Measurements from ENCODE around the gene RBBP6.
A peak's percentile ranks its signal among the peaks of the same experiment; 100 is the strongest.

Gene RBBP6

GRCh38 chr16:24598777-24599437 lies 59.5 kb downstream of the RBBP6 start:
- Histone ChIP-seq H3K79me2 (no peaks in the 10 kb centered on the region), H3K4me3 (ENCODE audit: low read depth, low read length) (no peak overlapping the region), H3K4me1 (no peaks in the 10 kb centered on the region), H3K9ac (no peak overlapping the region), H2AFZ (no peak overlapping the region), H3K36me3 (ENCODE audit: control insufficient read depth, insufficient read depth, low read length) (no peaks in the 10 kb centered on the region), H3K27me3 (ENCODE audit: control insufficient read depth, insufficient read depth, low read length) (no peaks in the 10 kb centered on the region), H3K4me2 (ENCODE audit: low read length) (no peak overlapping the region), H3K27ac (no peak overlapping the region), H3K9me3 (ENCODE audit: control insufficient read depth, low read length) (no peaks in the 10 kb centered on the region)
- no peak for TF ChIP-seq CTCF (IDR thresholded peaks at IDR 0.05)

- H3K27ac ChIP-seq: no peak overlapping the region
- H3K9ac ChIP-seq: no peak overlapping the region
- H3K79me2 ChIP-seq: no peaks in the 10 kb centered on the region
- H3K27me3 ChIP-seq (ENCODE audit: control insufficient read depth, insufficient read depth, low read length): no peaks in the 10 kb centered on the region
- peak overlapping the region; percentile 79 for H2AFZ ChIP-seq
- no peaks in the 10 kb centered on the region for H3K4me1 ChIP-seq
- TF ChIP-seq CTCF (IDR thresholded peaks at IDR 0.05): no peak
- H3K4me2 ChIP-seq (ENCODE audit: low read length): no peak overlapping the region
- no peak overlapping the region for H3K4me3 ChIP-seq (ENCODE audit: low read depth, low read length)
- no peaks in the 10 kb centered on the region for H3K36me3 ChIP-seq (ENCODE audit: control insufficient read depth, insufficient read depth, low read length)
- no peaks in the 10 kb centered on the region for H3K9me3 ChIP-seq (ENCODE audit: control insufficient read depth, low read length)
Measured at GRCh38 chr16:24609417-24609739, 70.0 kb downstream of the RBBP6 start.

- Histone ChIP-seq H2AFZ (peak overlapping the region; percentile 79), H3K4me3 (ENCODE audit: low read depth, low read length) (no peak overlapping the region), H3K9me3 (ENCODE audit: control insufficient read depth, low read length) (no peaks in the 10 kb centered on the region), H3K4me2 (ENCODE audit: low read length) (peak overlapping the region; percentile 29), H3K27ac (no peak overlapping the region), H3K36me3 (ENCODE audit: control insufficient read depth, insufficient read depth, low read length) (no peaks in the 10 kb centered on the region), H3K79me2 (no peaks in the 10 kb centered on the region), H3K27me3 (ENCODE audit: control insufficient read depth, insufficient read depth, low read length) (no peaks in the 10 kb centered on the region), H3K9ac (no peak overlapping the region), H3K4me1 (no peaks in the 10 kb centered on the region)
- no peak for TF ChIP-seq CTCF (IDR thresholded peaks at IDR 0.05)
Measured at GRCh38 chr16:24609740-24610415, 70.5 kb downstream of the RBBP6 start.

GRCh38 chr16:24610416-24610755 lies 71.0 kb downstream of the RBBP6 start:
- Histone ChIP-seq H3K4me1 (no peaks in the 10 kb centered on the region), H3K4me2 (ENCODE audit: low read length) (peak overlapping the region; percentile 29), H3K27ac (no peak overlapping the region), H3K79me2 (no peaks in the 10 kb centered on the region), H3K9ac (no peak overlapping the region), H3K36me3 (ENCODE audit: control insufficient read depth, insufficient read depth, low read length) (no peaks in the 10 kb centered on the region), H3K9me3 (ENCODE audit: control insufficient read depth, low read length) (no peaks in the 10 kb centered on the region), H3K4me3 (ENCODE audit: low read depth, low read length) (no peak overlapping the region), H3K27me3 (ENCODE audit: control insufficient read depth, insufficient read depth, low read length) (no peaks in the 10 kb centered on the region), H2AFZ (peak overlapping the region; percentile 79)
- TF ChIP-seq CTCF (IDR thresholded peaks at IDR 0.05): no peak

- no peak overlapping the region for H3K4me2 ChIP-seq (ENCODE audit: low read length)
- no peaks in the 10 kb centered on the region for H3K9me3 ChIP-seq (ENCODE audit: control insufficient read depth, low read length)
- no peak overlapping the region for H3K9ac ChIP-seq
- H3K27me3 ChIP-seq (ENCODE audit: control insufficient read depth, insufficient read depth, low read length): no peaks in the 10 kb centered on the region
- no peaks in the 10 kb centered on the region for H3K79me2 ChIP-seq
- H3K27ac ChIP-seq: no peak overlapping the region
- no peaks in the 10 kb centered on the region for H3K36me3 ChIP-seq (ENCODE audit: control insufficient read depth, insufficient read depth, low read length)
- H3K4me1 ChIP-seq: no peaks in the 10 kb centered on the region
- no peak overlapping the region for H2AFZ ChIP-seq
- H3K4me3 ChIP-seq (ENCODE audit: low read depth, low read length): no peak overlapping the region
- TF ChIP-seq CTCF (IDR thresholded peaks at IDR 0.05): no peak
Measured at GRCh38 chr16:24611310-24611709, 71.9 kb downstream of the RBBP6 start.
